CD4-positive, CD25-positive, alpha-beta regulatory T cell (primary cell): Measurements from ENCODE around the gene C1S. TPM values are rescaled to one million over a fixed set of nuclear protein-coding genes. Genes with fewer than 3 reads are reported as not detected.
"Not testable (repeated sequence)": the region's sequence is repeated elsewhere in the genome, so short reads cannot be mapped to it uniquely, and the experiment has no call there.

Source experiments
- ATAC-seq, 2 donors: fragments of 150-1000 bp; cut with Tn5 transposase; one replicate each; pipeline ENCODE4 v1.10.0; 2021; ENCODE audit warnings: low read depth in 2 of 2, moderate number of reproducible peaks in 2 of 2, moderate library complexity in 1 of 2
- DNase-seq, 3 donors: peaks; one replicate each; pipeline versions ENCODE4 v3.0.0 to v3.0.0-alpha.2; 2012 to 2022; ENCODE audit warnings: mixed read lengths in 1 of 3
- H3K27ac ChIP-seq: one replicate; pipeline ENCODE4 v1.7.0; 2013; ENCODE audit warnings: mild to moderate bottlenecking, low read length; ENCODE audit not compliant: insufficient read depth, poor library complexity, severe bottlenecking
- H3K27me3 ChIP-seq: one replicate; pipeline ENCODE4 v1.7.0; 2013; ENCODE audit warnings: low read length; ENCODE audit not compliant: control insufficient read depth, insufficient read depth
- H3K36me3 ChIP-seq: one replicate; pipeline ENCODE4 v1.7.0; 2013; ENCODE audit warnings: mild to moderate bottlenecking, low read length, moderate library complexity; ENCODE audit not compliant: control insufficient read depth, insufficient read depth
- H3K4me1 ChIP-seq: 2 replicates; pipeline ENCODE4 v1.7.0; 2013; ENCODE audit warnings: mild to moderate bottlenecking, low read length; ENCODE audit not compliant: insufficient read depth, control insufficient read depth, poor library complexity, severe bottlenecking
- H3K4me3 ChIP-seq: one replicate; pipeline ENCODE4 v1.7.0; 2013; ENCODE audit warnings: low read depth, mild to moderate bottlenecking, low read length, moderate library complexity
- H3K9me3 ChIP-seq, 2 experiments: 1 replicate in 1 of 2; 2 replicates in 1 of 2; pipeline ENCODE4 v1.7.0; 2013; ENCODE audit warnings: low read length in 2 of 2, mild to moderate bottlenecking in 1 of 2, moderate library complexity in 1 of 2; ENCODE audit not compliant: control insufficient read depth in 2 of 2
- H3K27ac Mint-ChIP-seq, 3 donors: one replicate each; pipeline ENCODE4 v1.8.0; 2020 to 2022; ENCODE audit warnings: mild to moderate bottlenecking in 3 of 3, mixed read lengths in 3 of 3, moderate library complexity in 2 of 3
- H3K27me3 Mint-ChIP-seq: one replicate; pipeline ENCODE4 v1.8.0; 2022; ENCODE audit warnings: mild to moderate bottlenecking, mixed read lengths
- H3K36me3 Mint-ChIP-seq: one replicate; pipeline ENCODE4 v1.8.0; 2020; ENCODE audit warnings: mixed read lengths
- H3K4me1 Mint-ChIP-seq, 4 donors: one replicate each; pipeline ENCODE4 v1.8.0; 2020 to 2022; ENCODE audit warnings: mixed read lengths in 4 of 4, mild to moderate bottlenecking in 1 of 4
- H3K4me3 Mint-ChIP-seq, 4 donors: one replicate each; pipeline ENCODE4 v1.8.0; 2020 to 2022; ENCODE audit warnings: mild to moderate bottlenecking in 4 of 4, mixed read lengths in 4 of 4, moderate library complexity in 3 of 4
- H3K9me3 Mint-ChIP-seq, 7 donors: one replicate each; pipeline ENCODE4 v1.8.0; 2020 to 2022; ENCODE audit warnings: mixed read lengths in 7 of 7, mild to moderate bottlenecking in 3 of 7, moderate library complexity in 2 of 7
- polyA plus RNA-seq, 4 donors: library from polyadenylated mRNA; unstranded; fragments of 300-500 nt; fragmentation: Illumina TruSeq; gene quantifications; one replicate each; pipeline ENCODE4 v1.2.3, GENCODE V29; 2021
- total RNA-seq: library from RNA; stranded (reverse); gene quantifications from one replicate; pipeline ENCODE4 v1.2.3, GENCODE V29; 2022

Gene C1S
- total and polyA plus RNA-seq, 5 donors from 2014 or later = 5.7 TPM; not detected in 4

GRCh38 chr12:7035463-7035862 is 25.1 kb upstream of the C1S start:
- H3K9me3 Mint-ChIP-seq = peaks cover 0 to 2% (median 0%) of the 10 kb centered on the region in 7 donors
- H3K4me1 Mint-ChIP-seq = no peaks in the 10 kb centered on the region
- Histone ChIP-seq H3K4me3 (no peak overlapping the region), H3K36me3 (no peaks in the 10 kb centered on the region), H3K9me3 (no peaks in the 10 kb centered on the region), H3K4me1 (no peaks in the 10 kb centered on the region), H3K27ac (no peak overlapping the region), H3K27me3 (peaks cover 5% of the 10 kb centered on the region)
- no peak overlapping the region for H3K27ac Mint-ChIP-seq
- no peaks in the 10 kb centered on the region for H3K36me3 Mint-ChIP-seq
- H3K27me3 Mint-ChIP-seq = peaks cover 14% of the 10 kb centered on the region
- no peak for DNase-seq
- no peak for ATAC-seq
- no peak overlapping the region for H3K4me3 Mint-ChIP-seq

GRCh38 chr12:7037411-7037810 is 23.1 kb upstream of the C1S start:
- ATAC-seq, H3K4me1 Mint-ChIP-seq, H3K4me1 ChIP-seq, H3K9me3 Mint-ChIP-seq, H3K4me3 Mint-ChIP-seq, DNase-seq, H3K36me3 ChIP-seq, H3K9me3 ChIP-seq, H3K27me3 ChIP-seq, H3K27ac ChIP-seq, H3K27ac Mint-ChIP-seq, H3K36me3 Mint-ChIP-seq, H3K4me3 ChIP-seq: not testable (repeated sequence)
- H3K27me3 Mint-ChIP-seq = peaks cover 11% of the 10 kb centered on the region

DNA sequence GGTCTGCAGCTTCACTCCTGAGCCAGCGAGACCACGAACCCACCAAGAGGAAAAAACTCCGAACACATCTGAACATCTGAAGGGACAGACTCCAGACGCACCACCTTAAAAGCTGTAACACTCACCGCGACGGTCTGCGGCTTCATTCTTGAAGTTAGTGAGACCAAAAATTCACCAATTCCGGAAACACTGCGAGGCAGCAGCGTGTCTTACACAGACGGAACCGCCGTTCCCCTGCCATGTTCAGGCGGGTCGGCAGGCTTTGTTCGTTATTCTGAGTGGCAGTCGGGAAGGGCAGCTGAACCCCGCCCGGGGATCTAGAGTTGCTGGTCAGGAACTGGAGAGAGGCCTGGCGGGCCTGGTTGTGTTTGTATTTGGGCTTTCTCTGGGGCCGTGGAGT is 21.9 kb upstream of the C1S start:
- Histone ChIP-seq H3K27ac (no peak overlapping the region), H3K36me3 (no peaks in the 10 kb centered on the region), H3K27me3 (peaks cover 5% of the 10 kb centered on the region), H3K4me3 (no peak overlapping the region), H3K4me1 (no peaks in the 10 kb centered on the region), H3K9me3 (no peaks in the 10 kb centered on the region)
- ATAC-seq = no peak
- Mint-ChIP-seq H3K4me1 (peaks cover 0 to 5% (median 0%) of the 10 kb centered on the region in 4 donors), H3K4me3 (peak overlapping the region in 1 of 4 donors; percentile 55), H3K36me3 (no peaks in the 10 kb centered on the region), H3K9me3 (peaks cover 0 to 2% (median 0%) of the 10 kb centered on the region in 7 donors), H3K27ac (no peak overlapping the region), H3K27me3 (peaks cover 8% of the 10 kb centered on the region)
- no peak for DNase-seq

- Mint-ChIP-seq H3K36me3 (no peaks in the 10 kb centered on the region), H3K9me3 (peaks cover 0 to 2% (median 0%) of the 10 kb centered on the region in 7 donors), H3K4me3 (no peak overlapping the region), H3K27ac (peak overlapping the region in 1 of 3 donors; percentile 86), H3K4me1 (peaks cover 0 to 5% (median 0%) of the 10 kb centered on the region in 4 donors), H3K27me3 (peaks cover 8% of the 10 kb centered on the region)
- H3K36me3 ChIP-seq = no peaks in the 10 kb centered on the region
- no peaks in the 10 kb centered on the region for H3K9me3 ChIP-seq
- ATAC-seq (no peak), DNase-seq (no peak)
- no peak overlapping the region for H3K4me3 ChIP-seq
- peaks cover 3% of the 10 kb centered on the region for H3K27me3 ChIP-seq
- no peaks in the 10 kb centered on the region for H3K4me1 ChIP-seq
- no peak overlapping the region for H3K27ac ChIP-seq
Observed at GRCh38 chr12:7039403-7039802, 21.1 kb upstream of the C1S start.

GRCh38 chr12:7042842-7043241 is 17.7 kb upstream of the C1S start:
- DNase-seq = peak in 2 of 3 donors; percentile 4 to 17
- no peak for ATAC-seq

GRCh38 chr12:7045913-7046312 is 14.6 kb upstream of the C1S start:
- Histone ChIP-seq H3K9me3 (no peaks in the 10 kb centered on the region), H3K36me3 (no peaks in the 10 kb centered on the region), H3K4me1 (no peaks in the 10 kb centered on the region), H3K4me3 (no peak overlapping the region), H3K27ac (no peak overlapping the region), H3K27me3 (no peaks in the 10 kb centered on the region)
- DNase-seq = no peak
- Mint-ChIP-seq H3K27me3 (no peaks in the 10 kb centered on the region), H3K4me1 (peaks cover 0 to 11% (median 4%) of the 10 kb centered on the region in 4 donors), H3K4me3 (no peak overlapping the region), H3K9me3 (no peaks in the 10 kb centered on the region), H3K27ac (no peak overlapping the region), H3K36me3 (no peaks in the 10 kb centered on the region)
- ATAC-seq = no peak

More at GRCh38 chr12:7042842-7043241, 17.7 kb upstream of the C1S start:
- Histone ChIP-seq H3K27me3 (no peaks in the 10 kb centered on the region), H3K4me3 (no peak overlapping the region), H3K4me1 (no peaks in the 10 kb centered on the region), H3K9me3 (no peaks in the 10 kb centered on the region), H3K36me3 (no peaks in the 10 kb centered on the region), H3K27ac (no peak overlapping the region)
- Mint-ChIP-seq H3K9me3 (peaks cover 0 to 2% (median 0%) of the 10 kb centered on the region in 7 donors), H3K36me3 (no peaks in the 10 kb centered on the region), H3K4me1 (peaks cover 0 to 9% (median 4%) of the 10 kb centered on the region in 4 donors), H3K27ac (peak overlapping the region in 1 of 3 donors; percentile 64), H3K27me3 (peaks cover 8% of the 10 kb centered on the region), H3K4me3 (no peak overlapping the region)

- H3K9me3 Mint-ChIP-seq = no peaks in the 10 kb centered on the region
- Histone ChIP-seq H3K27me3 (no peaks in the 10 kb centered on the region), H3K36me3 (no peaks in the 10 kb centered on the region), H3K4me1 (no peaks in the 10 kb centered on the region), H3K9me3 (no peaks in the 10 kb centered on the region), H3K4me3 (no peak overlapping the region), H3K27ac (no peak overlapping the region)
- ATAC-seq (no peak), DNase-seq (peak in 1 of 3 donors; percentile 6)
- H3K4me3 Mint-ChIP-seq = no peak overlapping the region
- H3K27me3 Mint-ChIP-seq = peaks cover 5% of the 10 kb centered on the region
- no peaks in the 10 kb centered on the region for H3K36me3 Mint-ChIP-seq
- H3K4me1 Mint-ChIP-seq = peaks cover 0 to 11% (median 4%) of the 10 kb centered on the region in 4 donors
- no peak overlapping the region for H3K27ac Mint-ChIP-seq
Observed at GRCh38 chr12:7046383-7047105, 14.0 kb upstream of the C1S start.

DNA sequence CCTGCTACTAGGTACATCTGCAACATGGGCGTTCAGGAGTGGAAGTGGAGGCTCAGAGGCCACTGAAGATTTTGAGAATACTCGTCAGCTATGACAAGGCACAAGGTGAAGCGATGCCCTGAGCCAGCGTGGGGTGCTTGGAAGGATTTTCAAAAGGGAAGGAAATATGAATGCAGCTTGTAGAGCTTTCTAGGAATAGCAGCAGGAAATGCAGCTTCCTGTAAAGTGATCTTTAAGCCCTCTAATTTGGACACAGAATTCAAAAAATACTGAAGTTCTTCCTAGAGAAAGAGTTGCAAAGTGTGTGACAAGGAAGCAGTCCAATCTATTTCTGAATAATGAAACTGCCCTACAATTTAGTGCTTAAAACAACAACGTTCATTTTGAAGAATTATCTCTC is 13.2 kb upstream of the C1S start:
- ATAC-seq (no peak), DNase-seq (peak in 1 of 3 donors; percentile 5)
- peaks cover 10% of the 10 kb centered on the region for H3K27me3 Mint-ChIP-seq
- peaks cover 0 to 11% (median 2%) of the 10 kb centered on the region in 4 donors for H3K4me1 Mint-ChIP-seq
- Histone ChIP-seq H3K4me3 (no peak overlapping the region), H3K36me3 (no peaks in the 10 kb centered on the region), H3K4me1 (no peaks in the 10 kb centered on the region), H3K9me3 (no peaks in the 10 kb centered on the region), H3K27ac (no peak overlapping the region), H3K27me3 (no peaks in the 10 kb centered on the region)
- no peaks in the 10 kb centered on the region for H3K36me3 Mint-ChIP-seq
- no peaks in the 10 kb centered on the region for H3K9me3 Mint-ChIP-seq
- H3K4me3 Mint-ChIP-seq = no peak overlapping the region
- peak overlapping the region in 1 of 3 donors; percentile 76 for H3K27ac Mint-ChIP-seq
